HG03280 (cell line): ENCODE measurements around the gene KLHL40.

Experiments used
- ATAC-seq: cut with Tn5 transposase; IDR thresholded peaks from one replicate; pipeline ENCODE4 v1.9.1; 2021; ENCODE audit warnings: mild to moderate bottlenecking, moderate library complexity; ENCODE audit not compliant: unreplicated experiment

KLHL40 gene

GRCh38 chr3:42656680-42657610 is 28.4 kb upstream of the KLHL40 start:
- ATAC-seq: no peak

- no peak for ATAC-seq
Measured at GRCh38 chr3:42657675-42658074, 27.7 kb upstream of the KLHL40 start.

DNA sequence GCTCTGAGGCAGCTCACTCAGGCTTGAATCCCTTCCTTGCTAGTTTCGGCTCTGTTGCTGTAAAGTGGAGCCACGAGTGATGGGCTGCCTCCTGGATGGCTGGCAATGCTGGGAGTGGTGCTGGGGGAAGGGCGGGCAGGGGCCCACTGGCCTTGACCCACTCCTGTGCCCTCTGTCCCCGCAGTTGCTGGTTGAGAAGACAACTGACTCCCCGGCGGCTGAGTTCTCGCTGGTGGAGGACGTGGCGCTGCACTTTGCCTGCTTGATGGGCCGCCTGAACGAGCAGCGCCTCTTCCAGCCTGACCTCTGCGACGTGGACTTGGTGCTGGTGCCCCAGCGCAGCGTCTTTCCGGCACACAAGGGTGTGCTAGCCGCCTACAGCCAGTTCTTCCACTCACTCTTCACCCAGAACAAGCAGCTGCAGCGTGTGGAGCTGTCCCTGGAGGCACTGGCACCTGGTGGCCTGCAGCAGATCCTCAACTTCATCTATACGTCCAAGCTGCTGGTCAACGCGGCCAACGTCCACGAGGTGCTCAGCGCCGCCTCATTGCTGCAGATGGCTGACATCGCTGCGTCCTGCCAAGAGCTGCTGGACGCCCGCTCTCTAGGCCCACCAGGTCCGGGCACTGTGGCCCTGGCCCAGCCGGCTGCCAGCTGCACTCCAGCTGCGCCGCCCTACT is 27.1 kb upstream of the KLHL40 start:
- no peak for ATAC-seq

DNA sequence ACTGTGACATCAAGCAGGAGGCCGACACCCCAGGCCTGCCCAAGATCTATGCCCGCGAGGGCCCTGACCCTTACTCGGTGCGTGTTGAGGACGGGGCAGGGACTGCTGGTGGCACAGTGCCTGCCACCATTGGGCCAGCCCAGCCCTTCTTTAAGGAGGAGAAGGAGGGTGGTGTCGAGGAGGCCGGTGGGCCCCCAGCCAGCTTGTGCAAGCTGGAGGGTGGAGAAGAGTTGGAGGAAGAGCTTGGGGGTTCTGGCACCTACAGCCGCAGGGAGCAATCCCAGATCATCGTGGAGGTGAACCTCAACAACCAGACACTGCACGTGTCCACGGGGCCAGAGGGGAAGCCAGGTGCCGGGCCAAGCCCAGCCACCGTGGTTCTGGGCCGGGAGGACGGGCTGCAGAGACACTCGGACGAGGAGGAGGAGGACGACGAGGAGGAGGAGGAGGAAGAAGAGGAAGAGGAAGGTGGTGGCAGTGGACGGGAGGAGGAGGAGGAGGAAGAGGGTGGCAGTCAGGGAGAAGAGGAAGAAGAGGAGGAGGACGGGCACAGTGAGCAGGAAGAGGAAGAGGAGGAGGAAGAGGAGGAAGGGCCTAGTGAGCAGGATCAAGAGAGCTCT is 26.5 kb upstream of the KLHL40 start:
- ATAC-seq: no peak

- ATAC-seq: no peak
Measured at GRCh38 chr3:42659451-42660130, 25.7 kb upstream of the KLHL40 start.

GRCh38 chr3:42660131-42660715 is 25.1 kb upstream of the KLHL40 start:
- ATAC-seq: no peak

- ATAC-seq: no peak
Measured at GRCh38 chr3:42660898-42661297, 24.4 kb upstream of the KLHL40 start.

DNA sequence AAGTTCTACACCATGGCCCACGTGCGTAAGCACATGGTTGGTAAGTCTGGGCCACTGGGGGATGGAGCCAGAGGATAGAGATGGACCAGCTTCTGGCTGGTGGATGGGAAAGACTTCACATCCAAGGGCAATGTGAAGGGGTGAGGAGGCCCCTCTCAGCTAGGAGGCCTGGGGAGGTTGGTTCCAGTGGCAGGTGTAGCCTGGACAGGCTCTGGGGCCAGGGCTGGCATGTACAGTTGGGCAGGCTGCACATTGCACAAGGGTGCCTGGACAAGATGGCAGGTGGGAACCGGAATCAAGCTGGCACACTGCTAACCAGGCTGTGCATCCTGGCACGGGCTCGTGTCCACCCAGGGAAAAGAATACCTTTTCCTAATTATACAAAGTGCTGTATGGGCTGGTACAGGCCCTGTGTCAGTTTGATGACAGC is 23.7 kb upstream of the KLHL40 start:
- ATAC-seq: no peak

DNA sequence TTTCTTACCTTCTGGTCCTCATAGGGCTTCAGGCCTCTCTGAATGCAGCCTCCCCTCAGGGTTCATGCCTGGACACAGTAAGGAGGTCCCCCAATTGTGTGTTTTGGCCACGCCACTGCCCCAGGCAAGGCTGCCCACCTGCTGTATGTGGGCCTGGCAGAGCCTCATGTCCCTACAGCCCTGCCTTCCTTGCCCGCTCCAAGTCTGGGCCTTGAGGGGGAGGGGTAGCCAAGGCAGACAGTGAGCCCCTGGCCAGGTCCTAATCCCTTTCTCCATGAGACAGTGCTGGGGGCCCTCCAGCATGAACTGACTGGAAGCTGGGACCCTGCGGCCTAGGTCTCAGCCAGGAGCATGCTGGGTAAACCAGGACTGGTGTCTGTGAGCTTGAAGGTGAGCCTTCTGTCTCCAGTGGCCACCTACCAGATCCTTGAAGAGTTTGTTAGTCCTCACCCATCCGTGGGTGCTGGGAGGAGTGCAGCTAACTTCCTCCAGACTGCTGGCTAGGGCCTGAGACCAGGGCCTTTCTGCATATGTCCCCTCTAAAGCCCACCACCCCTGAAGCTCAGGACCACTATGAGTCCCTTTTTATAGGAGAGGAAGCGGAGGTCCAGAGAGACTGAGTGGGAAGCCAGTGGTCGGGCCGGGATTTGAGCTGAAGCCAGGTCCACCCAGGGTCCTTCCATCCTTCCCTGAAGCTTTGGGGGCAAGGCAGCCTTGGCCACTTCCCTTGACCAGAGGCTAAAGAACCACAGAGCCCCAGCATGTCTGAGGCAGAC is 23.1 kb upstream of the KLHL40 start:
- ATAC-seq: no peak

DNA sequence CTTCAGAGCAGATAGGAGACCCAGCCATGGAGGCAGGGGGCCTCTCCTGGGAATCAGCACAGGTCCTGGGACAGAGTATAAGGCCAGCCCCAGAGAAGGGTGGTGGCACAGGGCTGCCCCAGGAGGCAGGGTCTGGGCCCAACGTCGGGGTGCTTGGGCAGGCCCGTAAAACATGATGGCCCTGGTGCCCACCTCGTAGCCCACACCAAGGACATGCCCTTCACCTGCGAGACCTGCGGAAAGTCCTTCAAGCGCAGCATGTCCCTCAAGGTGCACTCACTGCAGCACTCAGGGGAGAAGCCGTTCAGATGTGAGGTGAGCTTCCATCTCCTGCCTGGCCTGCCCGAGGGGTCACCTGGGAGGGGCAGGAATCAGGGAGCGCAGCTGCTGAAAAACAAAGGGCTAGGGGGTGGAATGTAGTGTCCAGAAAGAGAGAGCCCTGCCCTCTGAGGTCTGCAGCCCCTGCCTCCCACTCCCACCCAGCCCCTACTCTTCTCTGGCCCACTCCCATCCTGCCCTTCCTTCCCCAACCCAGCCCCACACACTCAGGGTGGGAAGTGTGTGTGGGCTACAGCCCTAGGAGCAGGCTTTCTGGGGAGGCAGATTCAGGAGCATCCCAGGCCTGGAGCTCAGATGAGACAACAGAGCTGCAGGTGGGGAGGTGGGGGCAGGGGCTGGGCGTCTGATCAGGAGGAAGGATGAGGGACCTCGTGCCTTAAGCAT is 22.4 kb upstream of the KLHL40 start:
- no peak for ATAC-seq

GRCh38 chr3:42663581-42664437 is 21.5 kb upstream of the KLHL40 start:
- no peak for ATAC-seq

- no peak for ATAC-seq
Measured at GRCh38 chr3:42664438-42664803, 20.9 kb upstream of the KLHL40 start.

- ATAC-seq: no peak
Measured at GRCh38 chr3:42665050-42665878, 20.1 kb upstream of the KLHL40 start.

- no peak for ATAC-seq
Measured at GRCh38 chr3:42666022-42666421, 19.3 kb upstream of the KLHL40 start.

DNA sequence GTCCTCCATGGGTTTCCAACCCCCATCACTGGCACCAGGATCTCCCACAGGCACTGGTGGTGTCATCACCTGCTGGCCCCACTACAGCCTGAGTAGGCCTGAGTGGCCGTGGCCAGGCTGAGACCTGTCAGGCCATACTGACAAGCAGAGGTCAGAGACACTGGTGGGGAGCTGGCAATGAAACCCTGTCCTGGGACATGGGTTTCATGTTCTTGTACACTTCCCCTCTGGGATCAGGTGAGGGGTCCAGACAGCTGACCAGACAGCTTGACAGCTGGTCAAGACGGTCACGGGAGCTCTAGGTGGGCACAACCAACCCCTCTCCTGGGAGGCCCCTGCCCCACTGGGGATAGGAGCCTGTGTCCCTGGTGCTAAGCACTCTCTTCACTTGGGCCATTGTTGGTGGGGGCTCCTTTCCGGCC is 18.7 kb upstream of the KLHL40 start:
- ATAC-seq: no peak

- no peak for ATAC-seq
Measured at GRCh38 chr3:42667096-42667522, 18.2 kb upstream of the KLHL40 start.
